Breast epithelium (tissue), 3 donors: ENCODE results near the gene KCNJ10.

Experiments used
- POLR2A ChIP-seq: fragments of 450-650 bp; IDR thresholded peaks from one replicate; pipeline ENCODE4 v1.6.1; 2016; ENCODE audit warnings: antibody characterized with exemption, mild to moderate bottlenecking, moderate library complexity
- POLR2AphosphoS5 ChIP-seq, 3 donors: sonication (generic); formaldehyde crosslinking; IDR thresholded peaks; one replicate each; pipeline ENCODE4 v1.6.1; 2017; ENCODE audit warnings: antibody characterized with exemption in 3 of 3

DNA sequence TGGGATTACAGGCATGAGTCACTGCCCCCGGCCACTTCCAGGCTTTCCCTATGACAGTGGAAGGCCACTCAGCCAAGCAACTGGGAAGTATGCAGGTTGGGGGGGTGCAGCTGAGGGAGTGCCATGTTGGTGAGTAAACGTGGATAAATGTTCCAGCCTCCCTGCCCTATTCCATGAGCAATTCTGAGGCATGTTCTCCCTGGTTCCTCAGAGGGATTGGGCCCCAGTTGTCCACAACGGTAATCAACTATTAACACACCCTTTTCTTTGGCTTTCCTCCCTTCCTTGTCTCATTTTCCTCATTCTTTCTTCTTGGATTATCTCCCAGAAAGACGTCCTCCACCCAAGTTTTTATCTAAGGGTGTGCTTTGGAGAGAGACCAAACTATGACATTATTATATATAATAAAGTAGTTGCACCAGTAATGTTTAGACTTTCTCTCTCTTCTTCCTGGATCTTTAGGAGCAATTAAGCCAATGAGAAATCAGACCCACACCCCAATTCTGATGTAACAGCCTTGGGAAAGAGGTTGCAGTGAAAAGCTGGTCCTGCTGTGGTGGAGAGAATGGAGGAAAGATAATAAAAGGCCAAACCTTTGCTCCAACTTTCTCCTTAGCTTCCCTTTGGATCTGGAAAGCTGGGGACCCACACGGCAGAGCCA lies 109.1 kb downstream of the KCNJ10 start:
- TF ChIP-seq POLR2AphosphoS5 (IDR thresholded peaks at IDR 0.05), result no peak
- no peak for TF ChIP-seq POLR2A
